ENCODE measurements around the gene APOOL. TPM values are rescaled to one million over a fixed set of nuclear protein-coding genes. Genes with fewer than 3 reads are reported as not detected.

APOOL gene
- total RNA-seq, 1 experiment from 2014 or later, result 37.1 TPM

DNA sequence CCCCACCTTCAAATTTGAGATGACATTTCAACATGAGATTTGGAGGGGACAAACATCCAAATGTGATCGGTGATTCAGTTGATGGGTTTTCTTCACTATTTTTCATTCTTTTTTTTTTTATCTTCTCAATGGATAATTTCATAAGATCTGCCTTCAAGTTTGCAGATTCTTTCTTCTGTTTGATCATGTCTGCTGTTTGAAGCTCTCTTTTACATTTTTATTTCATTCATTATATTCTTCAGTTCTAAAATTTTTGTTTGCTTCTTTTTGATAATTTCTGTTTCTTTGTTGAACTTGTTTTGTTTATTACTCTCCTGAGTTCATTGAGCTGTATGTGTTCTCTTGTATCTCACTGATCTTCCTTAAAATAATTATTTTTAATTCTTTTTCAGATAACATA is 14.8 kb downstream of the APOOL start:
- Mint-ChIP-seq H3K27ac (ENCODE audit: unreplicated experiment) (no peak overlapping the region), H3K27me3 (ENCODE audit: unreplicated experiment) (no peaks in the 10 kb centered on the region), H3K9me3 (ENCODE audit: low read depth, unreplicated experiment) (peaks cover 2% of the 10 kb centered on the region), H3K4me3 (ENCODE audit: low read depth, unreplicated experiment) (no peak overlapping the region), H3K36me3 (ENCODE audit: insufficient read depth, unreplicated experiment) (no peaks in the 10 kb centered on the region), H3K4me1 (ENCODE audit: low read depth, unreplicated experiment) (no peaks in the 10 kb centered on the region)
- intact Hi-C loops (cut with micrococcal nuclease; ENCODE audit: unreplicated experiment), result no loop called here
- TF ChIP-seq, protein P1, sequence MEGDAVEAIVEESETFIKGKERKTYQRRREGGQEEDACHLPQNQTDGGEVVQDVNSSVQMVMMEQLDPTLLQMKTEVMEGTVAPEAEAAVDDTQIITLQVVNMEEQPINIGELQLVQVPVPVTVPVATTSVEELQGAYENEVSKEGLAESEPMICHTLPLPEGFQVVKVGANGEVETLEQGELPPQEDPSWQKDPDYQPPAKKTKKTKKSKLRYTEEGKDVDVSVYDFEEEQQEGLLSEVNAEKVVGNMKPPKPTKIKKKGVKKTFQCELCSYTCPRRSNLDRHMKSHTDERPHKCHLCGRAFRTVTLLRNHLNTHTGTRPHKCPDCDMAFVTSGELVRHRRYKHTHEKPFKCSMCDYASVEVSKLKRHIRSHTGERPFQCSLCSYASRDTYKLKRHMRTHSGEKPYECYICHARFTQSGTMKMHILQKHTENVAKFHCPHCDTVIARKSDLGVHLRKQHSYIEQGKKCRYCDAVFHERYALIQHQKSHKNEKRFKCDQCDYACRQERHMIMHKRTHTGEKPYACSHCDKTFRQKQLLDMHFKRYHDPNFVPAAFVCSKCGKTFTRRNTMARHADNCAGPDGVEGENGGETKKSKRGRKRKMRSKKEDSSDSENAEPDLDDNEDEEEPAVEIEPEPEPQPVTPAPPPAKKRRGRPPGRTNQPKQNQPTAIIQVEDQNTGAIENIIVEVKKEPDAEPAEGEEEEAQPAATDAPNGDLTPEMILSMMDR (IDR thresholded peaks at IDR 0.05; ENCODE audit: unreplicated experiment), result no peak
- CTCF ChIA-PET, result no interaction called here
- DNase-seq, result no peak
- no TSS peak for BruUV-seq (replicated peaks)

DNA sequence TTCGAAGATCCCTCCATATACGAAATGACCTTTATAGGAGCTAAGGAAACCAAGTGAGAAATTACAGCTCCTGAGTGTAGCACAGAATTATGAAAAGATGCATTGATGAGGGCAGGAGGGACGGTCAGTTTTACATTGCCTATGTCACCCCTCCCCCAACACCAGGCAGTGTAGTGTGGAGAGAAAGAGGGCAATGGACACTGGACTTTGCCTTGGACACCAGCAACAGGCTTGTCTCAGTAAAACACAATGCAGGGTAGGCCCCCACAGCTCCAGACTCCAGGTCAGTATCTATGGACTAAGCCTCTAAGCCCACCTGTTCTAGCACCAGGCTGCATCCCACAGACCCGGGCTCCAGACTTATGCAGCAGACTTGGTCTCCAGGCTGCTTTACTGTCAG is 16.5 kb downstream of the APOOL start:
- Mint-ChIP-seq H3K27me3 (ENCODE audit: unreplicated experiment) (no peaks in the 10 kb centered on the region), H3K9me3 (ENCODE audit: low read depth, unreplicated experiment) (peaks cover 2% of the 10 kb centered on the region), H3K4me3 (ENCODE audit: low read depth, unreplicated experiment) (no peak overlapping the region), H3K4me1 (ENCODE audit: low read depth, unreplicated experiment) (no peaks in the 10 kb centered on the region), H3K27ac (ENCODE audit: unreplicated experiment) (no peak overlapping the region), H3K36me3 (ENCODE audit: insufficient read depth, unreplicated experiment) (no peaks in the 10 kb centered on the region)
- no peak for DNase-seq
- TF ChIP-seq, protein P1 (IDR thresholded peaks at IDR 0.05; ENCODE audit: unreplicated experiment), result no peak
- intact Hi-C loops (cut with micrococcal nuclease; ENCODE audit: unreplicated experiment), result no loop called here
- no TSS peak for BruUV-seq (replicated peaks)
- CTCF ChIA-PET, result no interaction called here

DNA sequence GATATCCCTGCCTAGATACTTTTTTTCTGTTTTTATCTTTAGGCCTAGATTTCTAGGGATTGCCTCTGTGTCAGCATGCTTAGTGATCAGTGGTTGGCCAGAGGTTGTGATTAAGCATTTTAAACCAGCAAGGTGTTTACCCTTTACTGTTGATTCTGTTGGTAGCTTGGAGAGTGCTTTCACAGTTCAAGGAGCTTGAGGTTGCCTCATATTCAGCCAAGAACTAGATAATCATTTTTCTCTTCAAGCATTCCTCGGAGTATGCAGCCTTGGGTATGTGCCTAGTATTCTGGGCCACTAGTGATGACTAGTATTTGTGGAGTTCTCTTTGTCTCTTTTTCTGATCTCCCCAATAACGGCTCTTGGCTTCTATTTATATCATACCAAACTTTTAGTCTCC is 20.4 kb downstream of the APOOL start:
- H3K36me3 Mint-ChIP-seq (ENCODE audit: insufficient read depth, unreplicated experiment), result no peaks in the 10 kb centered on the region
- no peaks in the 10 kb centered on the region for H3K9me3 Mint-ChIP-seq (ENCODE audit: low read depth, unreplicated experiment)
- no peaks in the 10 kb centered on the region for H3K27me3 Mint-ChIP-seq (ENCODE audit: unreplicated experiment)
- H3K4me3 Mint-ChIP-seq (ENCODE audit: low read depth, unreplicated experiment), result no peak overlapping the region
- intact Hi-C loops (cut with micrococcal nuclease; ENCODE audit: unreplicated experiment), result no loop called here
- BruUV-seq (replicated peaks), result no TSS peak
- no peak for DNase-seq
- CTCF ChIA-PET, result no interaction called here
- no peaks in the 10 kb centered on the region for H3K4me1 Mint-ChIP-seq (ENCODE audit: low read depth, unreplicated experiment)
- TF ChIP-seq, protein P1 (IDR thresholded peaks at IDR 0.05; ENCODE audit: unreplicated experiment), result no peak
- H3K27ac Mint-ChIP-seq (ENCODE audit: unreplicated experiment), result no peak overlapping the region

GRCh38 chrX:85024562-85024961 is 20.9 kb downstream of the APOOL start:
- DNase-seq, result no peak
- TF ChIP-seq, protein P1 (IDR thresholded peaks at IDR 0.05; ENCODE audit: unreplicated experiment), result no peak
- H3K4me1 Mint-ChIP-seq (ENCODE audit: low read depth, unreplicated experiment), result no peaks in the 10 kb centered on the region
- CTCF ChIA-PET, result no interaction called here
- intact Hi-C loops (cut with micrococcal nuclease; ENCODE audit: unreplicated experiment), result no loop called here
- H3K9me3 Mint-ChIP-seq (ENCODE audit: low read depth, unreplicated experiment), result no peaks in the 10 kb centered on the region
- H3K27me3 Mint-ChIP-seq (ENCODE audit: unreplicated experiment), result no peaks in the 10 kb centered on the region
- BruUV-seq (replicated peaks), result no TSS peak
- H3K36me3 Mint-ChIP-seq (ENCODE audit: insufficient read depth, unreplicated experiment), result no peaks in the 10 kb centered on the region
- H3K4me3 Mint-ChIP-seq (ENCODE audit: low read depth, unreplicated experiment), result no peak overlapping the region
- H3K27ac Mint-ChIP-seq (ENCODE audit: unreplicated experiment), result no peak overlapping the region

GRCh38 chrX:85026170-85026569 is 22.5 kb downstream of the APOOL start:
- Mint-ChIP-seq H3K9me3 (ENCODE audit: low read depth, unreplicated experiment) (no peaks in the 10 kb centered on the region), H3K27ac (ENCODE audit: unreplicated experiment) (no peak overlapping the region), H3K27me3 (ENCODE audit: unreplicated experiment) (no peaks in the 10 kb centered on the region), H3K4me3 (ENCODE audit: low read depth, unreplicated experiment) (no peak overlapping the region), H3K4me1 (ENCODE audit: low read depth, unreplicated experiment) (no peaks in the 10 kb centered on the region), H3K36me3 (ENCODE audit: insufficient read depth, unreplicated experiment) (no peaks in the 10 kb centered on the region)
- intact Hi-C loops (cut with micrococcal nuclease; ENCODE audit: unreplicated experiment), result no loop called here
- no peak for DNase-seq
- CTCF ChIA-PET, result no interaction called here
- TF ChIP-seq, protein P1 (IDR thresholded peaks at IDR 0.05; ENCODE audit: unreplicated experiment), result no peak
- BruUV-seq (replicated peaks), result no TSS peak
